GM18507 (cell line): ENCODE measurements around the gene DNPH1.

Experiments
- DNase-seq: peaks from one replicate; pipeline ENCODE4 v3.0.0; 2011; ENCODE audit warnings: low read depth; ENCODE audit not compliant: insufficient read length; ENCODE audit errors: extremely low spot score
- FAIRE-seq: peaks from 2 replicates; lab custom pipeline; 2011; peaks lifted over from hg19 to GRCh38; lab: Jason Lieb, UNC

The DNPH1 gene

DNA sequence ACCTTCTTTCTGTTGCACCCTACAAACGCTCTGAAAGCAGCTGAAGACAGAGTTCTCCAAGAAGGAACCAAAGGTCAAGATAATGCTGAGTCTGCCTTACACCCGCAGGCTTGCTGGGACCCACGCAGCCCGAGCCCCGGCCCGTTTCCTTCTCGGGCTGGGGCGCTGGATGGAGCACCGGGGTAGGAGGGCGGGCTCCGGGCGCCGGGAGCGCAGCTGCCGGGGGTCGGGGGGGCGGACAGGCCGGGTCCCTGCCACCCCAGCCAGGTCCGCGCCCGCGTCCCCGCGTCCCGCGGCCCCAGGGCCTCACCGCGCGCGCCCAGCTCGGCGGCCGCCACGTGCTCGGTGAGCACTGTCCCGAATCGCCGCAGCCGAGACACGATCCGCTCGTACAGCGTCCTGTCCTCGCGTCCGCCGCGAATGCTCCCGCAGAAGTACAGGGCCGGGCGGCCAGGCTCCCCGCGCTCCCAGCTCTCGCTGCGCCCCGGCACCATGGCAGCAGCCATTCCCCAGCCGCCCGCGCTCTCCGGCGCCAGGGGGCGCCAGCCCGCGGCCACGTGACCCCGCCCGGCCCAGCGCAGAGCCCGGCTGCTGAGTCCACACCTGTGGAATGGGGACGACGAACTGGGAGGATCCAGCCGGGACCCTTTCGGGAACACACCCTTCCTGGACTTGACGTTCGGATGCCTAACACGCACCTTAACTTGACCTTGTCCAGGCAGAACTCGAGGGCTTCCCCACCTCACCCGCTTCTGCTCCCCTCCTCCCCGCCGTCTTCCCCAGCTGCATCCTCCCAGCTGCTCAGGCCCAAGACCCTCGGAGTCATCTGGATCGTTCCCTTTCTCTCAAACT is at the start of gene DNPH1:
Gene DNPH1, minus strand, starts transcription at position 531 of the 852 bp plus-strand sequence. Its CDS starts 25 bp downstream, at position 506.
- peak; percentile 56 for FAIRE-seq
- peak; percentile 71 for DNase-seq

GRCh38 chr6:43278524-43279078 is 49.3 kb upstream of the DNPH1 start:
- DNase-seq (no peak), FAIRE-seq (peak; percentile 24)

GRCh38 chr6:43277643-43278523 is 48.6 kb upstream of the DNPH1 start:
- DNase-seq (no peak), FAIRE-seq (no peak)

DNA sequence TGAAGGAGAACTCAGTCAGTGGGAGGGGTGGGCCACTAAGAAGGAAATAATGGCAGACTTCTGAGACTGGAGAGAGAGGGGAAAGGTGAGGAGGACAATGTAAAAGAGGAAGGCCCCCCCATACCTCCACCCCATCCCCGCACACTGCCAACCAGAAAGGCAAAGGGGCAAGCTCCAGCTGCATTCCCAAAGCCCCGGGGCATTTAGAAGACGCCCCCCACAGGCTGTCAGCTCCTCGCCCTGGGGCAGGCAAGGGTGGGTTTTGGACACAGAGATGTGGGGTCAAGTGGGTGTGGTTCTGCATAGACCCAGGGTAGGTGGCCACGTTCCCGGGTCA is 48.0 kb upstream of the DNPH1 start:
- FAIRE-seq (no peak), DNase-seq (no peak)

- FAIRE-seq: no peak
- DNase-seq: no peak
Observed at GRCh38 chr6:43276577-43277305, 47.5 kb upstream of the DNPH1 start.

DNA sequence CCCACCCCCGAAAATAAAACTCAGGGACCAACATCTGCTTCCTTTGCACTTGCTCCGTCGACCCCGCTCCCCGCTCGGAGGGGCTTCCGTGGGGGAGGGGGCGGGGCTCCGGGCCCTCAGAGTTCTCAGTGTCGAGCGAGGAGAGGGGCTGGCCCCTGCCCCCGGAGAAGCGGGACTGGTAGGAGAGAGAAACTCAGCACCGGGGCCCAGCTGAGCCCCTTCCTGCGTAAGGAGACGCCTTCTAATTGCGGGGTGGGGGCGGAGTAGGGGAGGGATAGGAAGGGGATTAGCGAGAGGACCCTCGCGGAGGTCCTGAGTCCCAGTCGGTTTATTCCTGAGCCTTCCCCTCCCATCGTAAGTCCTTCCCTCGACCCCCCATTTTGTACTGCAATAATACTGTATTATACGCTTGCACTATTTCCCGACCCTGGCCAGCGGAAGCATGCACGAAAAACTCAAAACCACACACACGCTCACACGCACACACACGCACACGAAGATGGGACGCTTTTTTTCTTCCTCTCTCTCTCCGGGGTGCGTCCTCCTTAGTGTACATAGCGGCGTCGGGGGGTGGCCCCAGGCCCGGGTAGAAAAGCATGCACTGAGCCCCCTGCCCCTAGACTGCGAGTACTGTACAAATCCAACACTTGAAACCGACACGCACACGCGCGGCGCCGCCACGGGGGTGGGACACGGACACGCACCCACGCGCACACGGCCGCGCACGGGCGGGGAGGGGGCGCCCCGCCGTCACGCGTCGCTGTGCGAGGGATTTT is 46.7 kb upstream of the DNPH1 start:
- peak; percentile 83 for FAIRE-seq

DNA sequence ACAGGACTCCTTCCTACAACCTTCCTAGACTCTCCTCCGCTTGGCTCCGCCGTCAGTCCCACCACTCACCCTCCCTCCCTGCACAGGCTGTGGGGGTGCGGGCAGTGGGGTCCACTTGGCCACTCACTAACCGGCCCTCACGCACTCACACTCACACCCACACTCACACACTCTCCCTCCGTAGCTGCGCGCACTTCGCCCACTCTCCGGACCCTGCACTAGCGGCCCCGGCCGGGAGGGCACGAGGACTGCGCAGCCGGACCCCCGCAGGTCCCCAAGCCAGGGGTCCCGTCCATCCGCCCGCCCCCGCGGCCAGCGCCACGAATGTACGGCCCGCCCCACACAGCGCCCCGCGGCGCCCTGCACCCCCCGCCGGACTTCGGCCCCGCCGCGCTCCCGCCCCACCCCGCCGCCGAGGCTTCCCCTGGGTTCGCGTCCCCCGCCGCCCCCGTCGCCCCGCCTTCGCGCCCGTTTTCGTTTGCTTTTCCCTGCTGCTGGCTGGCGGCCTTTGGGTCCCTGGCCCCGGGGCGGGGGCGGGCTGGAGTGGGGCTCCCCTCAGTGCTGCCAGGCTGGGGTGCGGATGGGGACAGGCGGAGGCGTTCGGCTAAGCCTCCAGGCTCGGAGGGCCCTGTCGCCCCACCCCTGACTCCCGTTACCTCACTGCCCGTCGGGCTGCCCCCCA is 45.8 kb upstream of the DNPH1 start:
- FAIRE-seq (no peak), DNase-seq (no peak)

More for the DNA sequence above, 46.7 kb upstream of the DNPH1 start:
- no peak for DNase-seq

GRCh38 chr6:43274127-43274915 is 45.0 kb upstream of the DNPH1 start:
- FAIRE-seq: no peak

DNA sequence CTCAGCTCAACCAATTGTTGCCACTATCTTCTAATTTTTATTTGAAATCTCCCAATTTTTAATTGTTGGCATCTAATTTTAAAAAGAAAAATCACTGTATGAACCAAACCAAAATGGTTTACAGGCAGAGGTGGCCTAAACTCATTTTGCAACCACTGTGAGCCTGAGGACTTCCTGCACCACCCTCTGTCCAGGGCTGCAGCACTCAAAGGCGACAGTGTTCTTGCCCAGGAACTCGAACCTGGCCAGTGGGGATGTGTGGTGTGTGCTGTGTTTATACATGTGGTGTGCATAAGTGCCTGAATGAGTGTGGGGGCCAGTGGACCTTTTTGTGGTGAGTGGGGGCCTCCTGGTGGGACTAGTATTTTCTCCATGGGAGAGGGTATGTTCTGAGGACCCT is 44.4 kb upstream of the DNPH1 start:
- FAIRE-seq (no peak), DNase-seq (no peak)

More at GRCh38 chr6:43274127-43274915, 45.0 kb upstream of the DNPH1 start:
- DNase-seq: no peak

DNA sequence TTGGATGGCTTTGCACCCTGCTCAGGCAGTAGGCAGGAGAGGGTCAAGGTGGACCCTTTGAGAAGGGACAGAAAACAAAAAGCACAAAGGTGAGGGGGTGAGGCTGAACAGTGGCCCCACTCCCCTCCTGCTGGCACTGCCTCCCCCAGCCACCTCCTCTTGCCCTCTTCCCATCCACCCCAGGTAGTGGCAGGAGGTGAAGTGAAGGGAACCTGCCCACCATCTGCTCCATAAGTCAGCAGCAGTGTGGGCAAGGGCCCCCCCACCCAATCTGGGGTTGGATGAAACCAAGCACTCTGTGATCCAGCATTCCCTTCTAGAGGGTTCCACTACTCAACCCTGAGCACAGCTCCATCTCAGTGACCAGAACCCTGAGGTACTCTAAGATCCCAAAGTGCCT is 42.7 kb upstream of the DNPH1 start:
- FAIRE-seq: no peak
- DNase-seq: no peak

- DNase-seq (no peak), FAIRE-seq (peak; percentile 68)
Observed at GRCh38 chr6:43271103-43271815, 42.0 kb upstream of the DNPH1 start.

DNA sequence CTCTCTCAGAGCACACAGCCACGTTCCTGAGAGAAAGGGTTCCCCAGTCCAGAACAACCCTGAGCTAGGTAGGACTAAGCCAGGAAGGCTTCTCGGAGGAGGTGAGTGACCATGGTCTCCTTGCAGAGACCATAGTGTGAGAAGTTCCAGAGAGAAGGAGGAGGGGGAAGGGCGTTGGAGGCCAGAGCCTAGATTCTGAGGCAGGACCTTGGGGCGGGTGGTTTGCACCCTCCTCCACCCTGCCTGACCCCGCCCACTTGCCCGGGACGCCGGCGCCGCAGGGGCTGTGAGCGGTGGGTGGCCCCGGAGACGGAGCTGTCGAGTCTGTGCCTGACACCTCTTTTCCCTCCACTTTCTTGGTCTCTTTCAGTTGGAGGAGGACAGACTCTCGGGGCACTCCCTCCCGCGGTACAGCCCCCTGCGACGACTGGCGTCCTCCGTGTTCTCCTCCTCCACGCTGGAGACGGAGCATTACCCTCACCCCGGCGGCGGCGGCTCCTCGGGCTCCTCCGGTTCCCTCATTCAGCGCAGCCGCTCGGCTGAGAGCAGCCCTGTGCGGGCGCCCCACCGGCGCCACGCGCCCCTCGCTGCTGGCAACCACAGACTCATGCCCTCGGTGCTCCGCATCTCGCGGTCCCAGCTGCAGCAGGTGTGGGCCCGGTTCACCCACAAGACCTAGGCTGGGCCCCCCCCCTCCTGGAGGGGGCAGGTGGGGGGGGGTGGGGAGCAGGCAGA is 40.2 kb upstream of the DNPH1 start:
- FAIRE-seq: no peak
- no peak for DNase-seq

- FAIRE-seq: no peak
- DNase-seq: no peak
Observed at GRCh38 chr6:43268782-43269272, 39.5 kb upstream of the DNPH1 start.

DNA sequence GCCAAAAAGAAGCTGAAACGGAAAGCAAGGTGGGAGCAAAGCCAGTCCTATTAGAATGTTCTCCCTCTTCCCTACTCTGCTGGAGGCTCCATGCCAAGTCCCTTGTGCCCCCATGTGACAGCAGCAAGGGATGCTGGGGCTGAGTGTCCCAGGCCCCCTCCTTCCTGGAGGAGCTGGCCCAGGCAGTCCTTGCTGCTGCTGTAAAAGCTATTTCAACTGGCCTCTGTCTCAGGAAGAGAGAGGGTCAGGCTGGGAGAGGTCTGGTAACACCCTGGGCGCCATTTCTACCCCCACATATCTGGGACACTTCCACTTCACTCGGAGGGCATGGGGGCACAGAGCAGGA is 39.0 kb upstream of the DNPH1 start:
- no peak for DNase-seq
- no peak for FAIRE-seq

GRCh38 chr6:43267619-43268354 is 38.5 kb upstream of the DNPH1 start:
- DNase-seq (no peak), FAIRE-seq (no peak)

DNA sequence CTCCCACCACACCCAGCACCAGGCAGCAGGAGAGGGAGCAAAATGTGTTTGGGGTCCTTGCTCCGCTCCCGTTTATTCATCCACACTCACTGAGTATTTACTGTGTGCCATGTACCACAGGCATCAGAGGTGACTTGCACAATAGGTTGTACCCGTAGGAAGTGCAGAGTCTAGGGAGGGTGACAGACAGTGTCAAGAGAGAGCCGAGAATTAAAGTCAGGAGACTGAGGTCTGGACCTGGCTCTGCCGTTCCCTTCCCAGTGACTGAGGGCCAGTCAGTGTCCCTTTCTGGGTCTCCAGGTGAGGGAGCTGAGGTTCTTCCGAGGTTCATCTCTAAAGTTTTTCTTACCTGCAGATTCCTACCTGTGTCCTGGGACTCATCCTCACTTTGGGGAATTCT is 36.3 kb upstream of the DNPH1 start:
- FAIRE-seq: no peak
- no peak for DNase-seq
